Right lobe of liver (tissue), 4 donors: Measurements from ENCODE around the gene JUNB.

Experiments used
- CTCF ChIP-seq, 4 donors: fragments of 200-600 bp in 3 of 4; fragments of 450-650 bp in 1 of 4; IDR thresholded peaks; one replicate each; pipeline versions ENCODE4 v1.5.1 to v1.8.0; 2016 to 2022; ENCODE audit warnings: antibody characterized with exemption in 4 of 4, mild to moderate bottlenecking in 2 of 4
- POLR2A ChIP-seq: fragments of 450-650 bp; IDR thresholded peaks from one replicate; pipeline ENCODE4 v1.6.1; 2017; ENCODE audit warnings: antibody characterized with exemption, mild to moderate bottlenecking
- donor health status: DM: no; HTN: no; CAD: no.
- donor health status: DM: no; HTN: no; CAD: no.
- donor health status: DM: no; HTN: yes; CAD: no.

DNA sequence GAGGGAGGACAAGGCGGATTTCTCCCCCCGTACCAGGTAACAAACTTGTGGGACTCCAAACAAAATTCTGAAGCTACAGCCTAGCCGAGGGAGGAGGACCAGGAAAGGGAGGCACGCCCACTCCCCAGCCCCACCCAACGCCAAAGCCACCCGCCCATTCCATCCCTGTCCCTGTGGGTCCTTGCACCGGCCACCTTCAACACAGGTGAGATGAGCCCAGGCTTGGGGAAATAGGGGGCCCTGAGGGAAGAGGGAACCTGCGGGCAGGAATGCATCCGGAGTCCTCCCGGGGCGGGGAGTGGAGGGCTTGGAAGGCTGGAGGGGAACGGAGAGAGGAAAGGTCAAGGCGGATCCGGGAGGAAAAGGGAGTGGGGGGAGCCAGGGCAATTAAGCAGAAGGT is 39.7 kb upstream of the JUNB start, which contains the start of gene BEST2:
- no peak for TF ChIP-seq CTCF (IDR thresholded peaks at IDR 0.05)
- TF ChIP-seq POLR2A = no peak
